PC-3 (cell line): ENCODE results near the gene MYO5C.

Experiments used
- EZH2 ChIP-seq: fragments of 300-600 bp; sonication (generic); IDR thresholded peaks from one replicate; pipeline ENCODE4 v1.6.1; 2017; ENCODE audit warnings: antibody characterized with exemption, mild to moderate bottlenecking, low read length; ENCODE audit not compliant: unreplicated experiment
- TF ChIP-seq, protein P1 (sequence below): fragments of 300-600 bp; sonication (generic); conservative IDR thresholded peaks from 2 replicates; pipeline ENCODE4 v1.5.1; 2017; ENCODE audit warnings: antibody characterized with exemption, low read depth, mild to moderate bottlenecking, low read length

DNA sequence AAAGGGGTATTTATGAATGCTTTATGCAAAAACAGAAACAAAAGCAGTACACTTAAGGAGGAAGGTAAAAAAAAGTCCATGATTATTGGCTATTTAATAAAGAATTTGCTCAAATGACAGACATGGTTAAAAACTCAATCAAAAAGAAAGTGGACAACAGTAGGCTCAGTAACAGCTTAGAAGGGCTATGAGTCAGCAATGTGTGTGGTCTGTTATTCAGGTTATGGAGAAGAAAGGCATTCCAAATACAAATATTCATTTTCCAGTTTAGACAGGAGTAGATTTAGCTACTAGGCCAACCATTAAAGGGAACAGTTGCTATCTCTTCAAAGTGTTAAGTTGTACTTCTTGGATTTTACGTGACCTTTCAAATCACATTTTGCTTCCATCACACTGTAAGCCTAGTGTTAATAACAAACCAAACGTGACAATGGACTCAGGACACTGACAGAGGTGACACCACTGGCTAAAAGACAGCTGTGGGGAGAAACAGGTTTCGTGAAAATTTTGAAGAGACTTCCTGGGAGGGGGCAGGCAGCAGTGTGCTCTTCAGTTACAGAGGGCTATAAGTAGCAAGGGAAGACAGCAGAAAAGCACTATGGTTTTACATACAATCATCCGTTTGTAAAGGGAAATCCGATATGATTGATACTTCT is 41.7 kb upstream of the MYO5C start:
- TF ChIP-seq, protein P1, sequence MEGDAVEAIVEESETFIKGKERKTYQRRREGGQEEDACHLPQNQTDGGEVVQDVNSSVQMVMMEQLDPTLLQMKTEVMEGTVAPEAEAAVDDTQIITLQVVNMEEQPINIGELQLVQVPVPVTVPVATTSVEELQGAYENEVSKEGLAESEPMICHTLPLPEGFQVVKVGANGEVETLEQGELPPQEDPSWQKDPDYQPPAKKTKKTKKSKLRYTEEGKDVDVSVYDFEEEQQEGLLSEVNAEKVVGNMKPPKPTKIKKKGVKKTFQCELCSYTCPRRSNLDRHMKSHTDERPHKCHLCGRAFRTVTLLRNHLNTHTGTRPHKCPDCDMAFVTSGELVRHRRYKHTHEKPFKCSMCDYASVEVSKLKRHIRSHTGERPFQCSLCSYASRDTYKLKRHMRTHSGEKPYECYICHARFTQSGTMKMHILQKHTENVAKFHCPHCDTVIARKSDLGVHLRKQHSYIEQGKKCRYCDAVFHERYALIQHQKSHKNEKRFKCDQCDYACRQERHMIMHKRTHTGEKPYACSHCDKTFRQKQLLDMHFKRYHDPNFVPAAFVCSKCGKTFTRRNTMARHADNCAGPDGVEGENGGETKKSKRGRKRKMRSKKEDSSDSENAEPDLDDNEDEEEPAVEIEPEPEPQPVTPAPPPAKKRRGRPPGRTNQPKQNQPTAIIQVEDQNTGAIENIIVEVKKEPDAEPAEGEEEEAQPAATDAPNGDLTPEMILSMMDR, result no peak
- no peak for TF ChIP-seq EZH2
